CD4-positive, CD25-positive, alpha-beta regulatory T cell (primary cell): ENCODE measurements around the gene ERF. TPM values are rescaled to one million over a fixed set of nuclear protein-coding genes. Genes with fewer than 3 reads are reported as not detected.

Experiments used
- ATAC-seq, 2 donors: fragments of 150-1000 bp; cut with Tn5 transposase; one replicate each; pipeline ENCODE4 v1.10.0; 2021; ENCODE audit warnings: low read depth in 2 of 2, moderate number of reproducible peaks in 2 of 2, moderate library complexity in 1 of 2
- DNase-seq, 3 donors: peaks; one replicate each; pipeline versions ENCODE4 v3.0.0 to v3.0.0-alpha.2; 2012 to 2022; ENCODE audit warnings: mixed read lengths in 1 of 3
- H3K27ac ChIP-seq: one replicate; pipeline ENCODE4 v1.7.0; 2013; ENCODE audit warnings: mild to moderate bottlenecking, low read length; ENCODE audit not compliant: insufficient read depth, poor library complexity, severe bottlenecking
- H3K27me3 ChIP-seq: one replicate; pipeline ENCODE4 v1.7.0; 2013; ENCODE audit warnings: low read length; ENCODE audit not compliant: control insufficient read depth, insufficient read depth
- H3K36me3 ChIP-seq: one replicate; pipeline ENCODE4 v1.7.0; 2013; ENCODE audit warnings: mild to moderate bottlenecking, low read length, moderate library complexity; ENCODE audit not compliant: control insufficient read depth, insufficient read depth
- H3K4me1 ChIP-seq: 2 replicates; pipeline ENCODE4 v1.7.0; 2013; ENCODE audit warnings: mild to moderate bottlenecking, low read length; ENCODE audit not compliant: insufficient read depth, control insufficient read depth, poor library complexity, severe bottlenecking
- H3K4me3 ChIP-seq: one replicate; pipeline ENCODE4 v1.7.0; 2013; ENCODE audit warnings: low read depth, mild to moderate bottlenecking, low read length, moderate library complexity
- H3K9me3 ChIP-seq, 2 experiments: 1 replicate in 1 of 2; 2 replicates in 1 of 2; pipeline ENCODE4 v1.7.0; 2013; ENCODE audit warnings: low read length in 2 of 2, mild to moderate bottlenecking in 1 of 2, moderate library complexity in 1 of 2; ENCODE audit not compliant: control insufficient read depth in 2 of 2
- H3K27ac Mint-ChIP-seq, 3 donors: one replicate each; pipeline ENCODE4 v1.8.0; 2020 to 2022; ENCODE audit warnings: mild to moderate bottlenecking in 3 of 3, mixed read lengths in 3 of 3, moderate library complexity in 2 of 3
- H3K27me3 Mint-ChIP-seq: one replicate; pipeline ENCODE4 v1.8.0; 2022; ENCODE audit warnings: mild to moderate bottlenecking, mixed read lengths
- H3K36me3 Mint-ChIP-seq: one replicate; pipeline ENCODE4 v1.8.0; 2020; ENCODE audit warnings: mixed read lengths
- H3K4me1 Mint-ChIP-seq, 4 donors: one replicate each; pipeline ENCODE4 v1.8.0; 2020 to 2022; ENCODE audit warnings: mixed read lengths in 4 of 4, mild to moderate bottlenecking in 1 of 4
- H3K4me3 Mint-ChIP-seq, 4 donors: one replicate each; pipeline ENCODE4 v1.8.0; 2020 to 2022; ENCODE audit warnings: mild to moderate bottlenecking in 4 of 4, mixed read lengths in 4 of 4, moderate library complexity in 3 of 4
- H3K9me3 Mint-ChIP-seq, 7 donors: one replicate each; pipeline ENCODE4 v1.8.0; 2020 to 2022; ENCODE audit warnings: mixed read lengths in 7 of 7, mild to moderate bottlenecking in 3 of 7, moderate library complexity in 2 of 7
- polyA plus RNA-seq, 4 donors: library from polyadenylated mRNA; unstranded; fragments of 300-500 nt; fragmentation: Illumina TruSeq; gene quantifications; one replicate each; pipeline ENCODE4 v1.2.3, GENCODE V29; 2021
- total RNA-seq: library from RNA; stranded (reverse); gene quantifications from one replicate; pipeline ENCODE4 v1.2.3, GENCODE V29; 2022

Gene ERF
- total and polyA plus RNA-seq, 5 donors from 2014 or later = 1.4 to 96.4 (median 3.8) TPM

GRCh38 chr19:42216653-42217519 is 38.0 kb downstream of the ERF start:
- H3K27me3 ChIP-seq = no peaks in the 10 kb centered on the region
- peak overlapping the region; percentile 96 for H3K4me3 ChIP-seq
- H3K36me3 Mint-ChIP-seq = peaks cover 38% of the 10 kb centered on the region
- ATAC-seq = no peak
- H3K4me1 Mint-ChIP-seq = peaks cover 22 to 81% (median 61%) of the 10 kb centered on the region in 4 donors
- H3K27me3 Mint-ChIP-seq = peaks cover 7% of the 10 kb centered on the region
- peaks cover 0 to 2% (median 0%) of the 10 kb centered on the region in 7 donors for H3K9me3 Mint-ChIP-seq
- peaks cover 85% of the 10 kb centered on the region for H3K4me1 ChIP-seq
- DNase-seq = peak in 2 of 3 donors; percentile 25 to 34
- H3K4me3 Mint-ChIP-seq = peak overlapping the region; percentile 91 to 98 (median 95)
- H3K9me3 ChIP-seq = no peaks in the 10 kb centered on the region
- H3K27ac Mint-ChIP-seq = peak overlapping the region; percentile 96 to 100 (median 97)
- peak overlapping the region; percentile 97 for H3K27ac ChIP-seq
- H3K36me3 ChIP-seq = peaks cover 41% of the 10 kb centered on the region

- ATAC-seq = no peak
- peaks cover 3% of the 10 kb centered on the region for H3K27me3 Mint-ChIP-seq
- Histone ChIP-seq H3K4me1 (peaks cover 71% of the 10 kb centered on the region), H3K27me3 (no peaks in the 10 kb centered on the region), H3K4me3 (peak overlapping the region; percentile 96), H3K27ac (peak overlapping the region; percentile 97), H3K36me3 (peaks cover 55% of the 10 kb centered on the region), H3K9me3 (no peaks in the 10 kb centered on the region)
- H3K9me3 Mint-ChIP-seq = peaks cover 0 to 1% (median 0%) of the 10 kb centered on the region in 7 donors
- H3K4me1 Mint-ChIP-seq = peaks cover 21 to 77% (median 52%) of the 10 kb centered on the region in 4 donors
- peaks cover 36% of the 10 kb centered on the region for H3K36me3 Mint-ChIP-seq
- DNase-seq = no peak
- peak overlapping the region; percentile 69 to 100 (median 97) for H3K27ac Mint-ChIP-seq
- peak overlapping the region; percentile 91 to 98 (median 95) for H3K4me3 Mint-ChIP-seq
Observed at GRCh38 chr19:42214810-42215485, 40.0 kb downstream of the ERF start.

- Histone ChIP-seq H3K27ac (peak overlapping the region; percentile 63), H3K4me1 (peaks cover 62% of the 10 kb centered on the region), H3K36me3 (peaks cover 76% of the 10 kb centered on the region), H3K27me3 (no peaks in the 10 kb centered on the region), H3K4me3 (peak overlapping the region; percentile 43), H3K9me3 (no peaks in the 10 kb centered on the region)
- H3K9me3 Mint-ChIP-seq = peaks cover 0 to under 1% (median 0%) of the 10 kb centered on the region in 7 donors
- no peak for DNase-seq
- peaks cover 21 to 77% (median 56%) of the 10 kb centered on the region in 4 donors for H3K4me1 Mint-ChIP-seq
- H3K27me3 Mint-ChIP-seq = no peaks in the 10 kb centered on the region
- H3K27ac Mint-ChIP-seq = peak overlapping the region; percentile 57 to 88 (median 87)
- peak overlapping the region; percentile 2 to 93 (median 44) for H3K4me3 Mint-ChIP-seq
- peaks cover 50% of the 10 kb centered on the region for H3K36me3 Mint-ChIP-seq
- no peak for ATAC-seq
Observed at GRCh38 chr19:42212886-42213285, 42.0 kb downstream of the ERF start.

- Mint-ChIP-seq H3K4me1 (peaks cover 14 to 77% (median 49%) of the 10 kb centered on the region in 4 donors), H3K4me3 (no peak overlapping the region), H3K27me3 (no peaks in the 10 kb centered on the region), H3K36me3 (peaks cover 51% of the 10 kb centered on the region), H3K27ac (peak overlapping the region in 2 of 3 donors; percentile 26 to 85), H3K9me3 (peaks cover 0 to 1% (median 0%) of the 10 kb centered on the region in 7 donors)
- DNase-seq = no peak
- Histone ChIP-seq H3K36me3 (peaks cover 89% of the 10 kb centered on the region), H3K9me3 (no peaks in the 10 kb centered on the region), H3K27me3 (no peaks in the 10 kb centered on the region), H3K27ac (peak overlapping the region; percentile 19), H3K4me3 (no peak overlapping the region), H3K4me1 (peaks cover 56% of the 10 kb centered on the region)
- ATAC-seq = no peak
Observed at GRCh38 chr19:42208612-42209011, 46.3 kb downstream of the ERF start.

- H3K4me1 ChIP-seq = peaks cover 56% of the 10 kb centered on the region
- H3K9me3 ChIP-seq = no peaks in the 10 kb centered on the region
- Mint-ChIP-seq H3K27ac (peak overlapping the region; percentile 26 to 85 (median 81)), H3K9me3 (peaks cover 0 to 1% (median 0%) of the 10 kb centered on the region in 7 donors), H3K4me1 (peaks cover 7 to 77% (median 48%) of the 10 kb centered on the region in 4 donors), H3K4me3 (peak overlapping the region in 2 of 4 donors; percentile 73 to 86), H3K27me3 (no peaks in the 10 kb centered on the region), H3K36me3 (peaks cover 51% of the 10 kb centered on the region)
- H3K36me3 ChIP-seq = peaks cover 89% of the 10 kb centered on the region
- ATAC-seq (peak; percentile 43 to 45), DNase-seq (no peak)
- H3K27ac ChIP-seq = peak overlapping the region; percentile 39
- H3K4me3 ChIP-seq = no peak overlapping the region
- no peaks in the 10 kb centered on the region for H3K27me3 ChIP-seq
Observed at GRCh38 chr19:42207767-42208271, 47.1 kb downstream of the ERF start.

GRCh38 chr19:42206871-42207755 is 47.8 kb downstream of the ERF start:
- Mint-ChIP-seq H3K9me3 (peaks cover 0 to 1% (median 0%) of the 10 kb centered on the region in 7 donors), H3K27ac (peak overlapping the region; percentile 14 to 85 (median 81)), H3K4me1 (peaks cover 5 to 77% (median 53%) of the 10 kb centered on the region in 4 donors), H3K27me3 (no peaks in the 10 kb centered on the region), H3K4me3 (peak overlapping the region in 2 of 4 donors; percentile 73 to 86), H3K36me3 (peaks cover 52% of the 10 kb centered on the region)
- H3K36me3 ChIP-seq = peaks cover 86% of the 10 kb centered on the region
- no peak overlapping the region for H3K4me3 ChIP-seq
- peak overlapping the region; percentile 39 for H3K27ac ChIP-seq
- DNase-seq = no peak
- ATAC-seq = no peak
- no peaks in the 10 kb centered on the region for H3K9me3 ChIP-seq
- H3K4me1 ChIP-seq = peaks cover 56% of the 10 kb centered on the region
- no peaks in the 10 kb centered on the region for H3K27me3 ChIP-seq

- no peaks in the 10 kb centered on the region for H3K27me3 Mint-ChIP-seq
- H3K4me3 Mint-ChIP-seq = peak overlapping the region in 1 of 4 donors; percentile 75
- H3K36me3 Mint-ChIP-seq = peaks cover 52% of the 10 kb centered on the region
- H3K4me1 Mint-ChIP-seq = peaks cover 0 to 88% (median 72%) of the 10 kb centered on the region in 4 donors
- H3K9me3 Mint-ChIP-seq = peaks cover 0 to 1% (median 0%) of the 10 kb centered on the region in 7 donors
- Histone ChIP-seq H3K9me3 (no peaks in the 10 kb centered on the region), H3K27me3 (no peaks in the 10 kb centered on the region), H3K4me3 (no peak overlapping the region), H3K4me1 (peaks cover 76% of the 10 kb centered on the region), H3K36me3 (peaks cover 70% of the 10 kb centered on the region), H3K27ac (peak overlapping the region; percentile 20)
- no peak for DNase-seq
- peak overlapping the region; percentile 1 to 69 (median 38) for H3K27ac Mint-ChIP-seq
- ATAC-seq = no peak
Observed at GRCh38 chr19:42204664-42205063, 50.3 kb downstream of the ERF start.
